ENCODE results near the gene MBNL2. TPM values are rescaled to one million over a fixed set of nuclear protein-coding genes. Genes with fewer than 3 reads are reported as not detected.

MBNL2 gene
- total RNA-seq, 1 donor from 2014 or later, result 12.4 TPM

DNA sequence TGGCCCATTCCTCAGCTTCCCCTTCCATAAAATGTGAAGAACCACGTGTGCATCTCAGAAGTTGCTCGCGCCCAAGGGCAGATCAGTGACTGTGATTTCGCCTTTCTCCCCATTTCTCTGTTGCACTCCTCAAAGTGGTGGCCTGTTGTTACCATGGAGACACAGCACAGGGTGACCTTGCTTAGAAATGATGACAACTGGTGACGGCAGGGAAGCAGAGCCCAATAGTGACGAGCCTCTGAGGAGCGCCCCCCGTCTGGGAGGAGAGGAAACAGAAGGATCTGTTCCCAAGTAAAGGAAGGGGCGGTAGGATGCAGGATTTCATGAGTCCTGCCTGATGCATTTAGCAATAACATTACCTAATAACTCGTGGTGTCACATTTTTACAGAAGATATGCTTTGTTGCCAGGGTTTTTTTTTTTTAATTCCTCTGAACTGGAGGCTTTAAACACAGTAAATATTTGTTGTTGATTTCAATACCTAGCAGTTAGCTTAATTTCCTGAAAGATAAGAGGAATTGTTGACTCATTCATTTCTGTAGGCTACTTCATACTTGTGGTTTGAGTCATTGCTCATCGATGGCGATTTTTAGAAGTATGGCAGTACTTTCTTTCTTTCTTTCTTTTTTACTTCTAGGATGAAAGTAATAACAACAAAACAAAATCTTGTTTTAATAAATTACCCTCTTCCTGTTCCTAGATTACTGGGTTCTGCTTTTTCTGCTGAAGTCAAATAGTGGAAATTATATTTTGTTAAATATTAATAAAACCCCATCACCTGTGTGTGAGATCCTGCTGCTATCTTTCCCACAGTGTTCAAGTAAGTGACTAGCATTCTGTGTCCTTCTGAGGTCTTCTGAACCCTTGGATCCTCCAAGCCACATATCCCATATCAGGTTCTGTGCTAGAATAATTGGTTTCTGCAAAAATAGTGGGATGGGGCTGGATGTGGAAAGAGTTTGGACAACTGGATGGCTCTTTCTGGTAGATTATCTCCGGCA, 36.0 kb downstream of the MBNL2 start:
- H3K36me3 Mint-ChIP-seq (ENCODE audit: unreplicated experiment), result peaks cover 2% of the 10 kb centered on the region
- no peak overlapping the region for H3K4me3 Mint-ChIP-seq (ENCODE audit: unreplicated experiment)
- H3K27me3 Mint-ChIP-seq (ENCODE audit: unreplicated experiment), result peaks cover 5% of the 10 kb centered on the region
- H3K9me3 Mint-ChIP-seq (ENCODE audit: unreplicated experiment), result peaks cover 7% of the 10 kb centered on the region
- DNase-seq, result peak; percentile 30
- TF ChIP-seq, protein P1, sequence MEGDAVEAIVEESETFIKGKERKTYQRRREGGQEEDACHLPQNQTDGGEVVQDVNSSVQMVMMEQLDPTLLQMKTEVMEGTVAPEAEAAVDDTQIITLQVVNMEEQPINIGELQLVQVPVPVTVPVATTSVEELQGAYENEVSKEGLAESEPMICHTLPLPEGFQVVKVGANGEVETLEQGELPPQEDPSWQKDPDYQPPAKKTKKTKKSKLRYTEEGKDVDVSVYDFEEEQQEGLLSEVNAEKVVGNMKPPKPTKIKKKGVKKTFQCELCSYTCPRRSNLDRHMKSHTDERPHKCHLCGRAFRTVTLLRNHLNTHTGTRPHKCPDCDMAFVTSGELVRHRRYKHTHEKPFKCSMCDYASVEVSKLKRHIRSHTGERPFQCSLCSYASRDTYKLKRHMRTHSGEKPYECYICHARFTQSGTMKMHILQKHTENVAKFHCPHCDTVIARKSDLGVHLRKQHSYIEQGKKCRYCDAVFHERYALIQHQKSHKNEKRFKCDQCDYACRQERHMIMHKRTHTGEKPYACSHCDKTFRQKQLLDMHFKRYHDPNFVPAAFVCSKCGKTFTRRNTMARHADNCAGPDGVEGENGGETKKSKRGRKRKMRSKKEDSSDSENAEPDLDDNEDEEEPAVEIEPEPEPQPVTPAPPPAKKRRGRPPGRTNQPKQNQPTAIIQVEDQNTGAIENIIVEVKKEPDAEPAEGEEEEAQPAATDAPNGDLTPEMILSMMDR (IDR thresholded peaks at IDR 0.05; ENCODE audit: partially characterized antibody, unreplicated experiment), result no peak
- no peak overlapping the region for H3K27ac Mint-ChIP-seq (ENCODE audit: unreplicated experiment)
- peaks cover 35% of the 10 kb centered on the region for H3K4me1 Mint-ChIP-seq (ENCODE audit: low read depth, unreplicated experiment)

DNA sequence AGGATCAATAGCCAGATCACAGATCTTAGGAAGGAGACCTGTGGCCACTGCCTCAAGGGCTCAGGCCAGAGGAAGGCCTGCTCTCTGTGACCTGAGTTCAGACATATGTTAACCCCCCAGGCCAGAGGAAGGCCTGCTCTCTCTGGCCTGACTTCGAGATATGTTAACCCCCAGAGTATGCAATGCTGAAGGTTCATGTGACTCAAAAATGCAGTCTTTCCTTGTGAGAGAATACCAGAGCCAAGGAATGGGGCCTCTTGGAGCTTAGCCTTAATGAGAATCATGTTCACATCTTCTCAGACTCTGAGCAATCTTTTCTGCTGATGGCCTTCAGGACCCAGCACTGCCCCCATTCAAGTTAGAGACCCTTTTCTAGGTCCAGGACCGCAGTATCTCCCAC, 36.7 kb downstream of the MBNL2 start:
- Mint-ChIP-seq H3K4me3 (ENCODE audit: unreplicated experiment) (no peak overlapping the region), H3K9me3 (ENCODE audit: unreplicated experiment) (peaks cover 7% of the 10 kb centered on the region), H3K27ac (ENCODE audit: unreplicated experiment) (no peak overlapping the region), H3K4me1 (ENCODE audit: low read depth, unreplicated experiment) (peaks cover 35% of the 10 kb centered on the region), H3K36me3 (ENCODE audit: unreplicated experiment) (peaks cover 4% of the 10 kb centered on the region), H3K27me3 (ENCODE audit: unreplicated experiment) (peaks cover 5% of the 10 kb centered on the region)
- TF ChIP-seq, protein P1 (IDR thresholded peaks at IDR 0.05; ENCODE audit: partially characterized antibody, unreplicated experiment), result no peak
- DNase-seq, result no peak

DNA sequence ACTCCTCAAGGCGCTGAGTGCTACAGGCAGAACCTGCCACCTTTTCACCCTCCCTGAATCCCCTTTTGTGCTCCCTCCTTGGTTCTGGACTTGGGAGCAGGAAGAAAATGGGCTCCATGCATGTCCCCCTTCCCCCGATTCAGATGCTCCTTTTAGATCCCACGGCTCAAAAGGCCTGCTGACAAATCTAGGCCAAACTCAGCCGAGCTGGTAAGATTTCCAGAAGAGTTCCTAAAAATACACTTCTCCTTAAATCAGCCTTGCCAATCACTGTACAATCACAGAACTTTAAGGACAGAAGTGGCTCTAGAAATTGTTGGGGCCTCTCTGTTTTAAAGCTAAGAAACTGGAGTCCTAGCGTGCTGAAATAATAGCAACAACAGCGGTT, 37.3 kb downstream of the MBNL2 start:
- Mint-ChIP-seq H3K4me3 (ENCODE audit: unreplicated experiment) (no peak overlapping the region), H3K36me3 (ENCODE audit: unreplicated experiment) (peaks cover 4% of the 10 kb centered on the region), H3K27ac (ENCODE audit: unreplicated experiment) (no peak overlapping the region), H3K27me3 (ENCODE audit: unreplicated experiment) (peaks cover 5% of the 10 kb centered on the region), H3K9me3 (ENCODE audit: unreplicated experiment) (peaks cover 7% of the 10 kb centered on the region), H3K4me1 (ENCODE audit: low read depth, unreplicated experiment) (peaks cover 35% of the 10 kb centered on the region)
- TF ChIP-seq, protein P1 (IDR thresholded peaks at IDR 0.05; ENCODE audit: partially characterized antibody, unreplicated experiment), result no peak
- DNase-seq, result no peak

DNA sequence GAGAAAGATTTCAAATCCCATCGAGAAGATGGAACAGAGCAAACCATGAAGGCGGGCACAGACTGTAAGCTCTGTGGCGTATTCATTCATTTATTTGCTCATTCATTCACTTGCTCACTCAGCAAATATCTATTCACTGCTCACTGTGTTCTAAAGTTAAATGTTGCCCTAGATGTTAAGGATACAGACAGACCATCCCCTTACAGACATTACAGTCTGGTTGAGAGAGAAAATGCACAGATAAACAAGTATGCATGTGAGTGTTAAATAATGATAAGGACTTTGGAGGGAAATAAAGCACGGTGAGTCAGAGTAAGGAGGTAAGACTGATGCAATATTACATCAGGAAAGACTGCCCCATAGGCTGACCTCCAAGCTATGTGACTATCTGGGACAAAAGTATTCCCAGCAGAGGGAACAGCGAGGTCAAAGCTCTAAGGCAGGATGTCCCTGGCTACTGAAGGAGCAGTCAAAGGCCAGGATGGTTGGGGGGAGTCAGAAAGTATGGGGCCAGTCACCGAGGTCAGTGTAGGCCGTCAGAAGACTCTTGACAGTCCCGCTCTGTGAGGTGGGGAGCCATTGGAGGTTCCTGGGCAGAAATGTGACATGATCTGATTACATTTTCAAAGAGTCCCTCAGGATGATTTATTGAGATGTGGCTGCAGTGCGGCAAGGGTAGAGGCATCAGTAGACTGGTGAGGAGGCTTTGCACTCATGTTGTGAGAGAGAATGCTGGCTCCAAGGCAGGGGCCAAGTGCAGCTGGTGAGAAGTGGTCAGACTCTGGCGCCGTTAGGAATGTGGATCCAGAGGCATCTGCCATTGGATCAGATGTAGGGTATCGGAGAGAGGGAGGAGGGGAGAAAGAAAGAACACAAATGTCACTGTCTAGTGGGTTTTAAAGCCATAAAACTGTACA, 37.9 kb downstream of the MBNL2 start:
- peaks cover 7% of the 10 kb centered on the region for H3K9me3 Mint-ChIP-seq (ENCODE audit: unreplicated experiment)
- H3K4me1 Mint-ChIP-seq (ENCODE audit: low read depth, unreplicated experiment), result peaks cover 32% of the 10 kb centered on the region
- H3K36me3 Mint-ChIP-seq (ENCODE audit: unreplicated experiment), result peaks cover 4% of the 10 kb centered on the region
- H3K4me3 Mint-ChIP-seq (ENCODE audit: unreplicated experiment), result peak overlapping the region; percentile 8
- no peak for DNase-seq
- peak overlapping the region; percentile 56 for H3K27ac Mint-ChIP-seq (ENCODE audit: unreplicated experiment)
- TF ChIP-seq, protein P1 (IDR thresholded peaks at IDR 0.05; ENCODE audit: partially characterized antibody, unreplicated experiment), result no peak
- peaks cover 5% of the 10 kb centered on the region for H3K27me3 Mint-ChIP-seq (ENCODE audit: unreplicated experiment)
